Fibroblast of skin of left biceps (primary cell): Measurements from ENCODE around the gene TMEM121B.
"Not testable (repeated sequence)": the region's sequence is repeated elsewhere in the genome, so short reads cannot be mapped to it uniquely, and the experiment has no call there.

Experiments used
- DNase-seq, 2 experiments: peaks; one replicate each; pipeline ENCODE4 v3.0.0-alpha.2; 2013; ENCODE audit warnings: low read depth in 2 of 2

The TMEM121B gene

DNA sequence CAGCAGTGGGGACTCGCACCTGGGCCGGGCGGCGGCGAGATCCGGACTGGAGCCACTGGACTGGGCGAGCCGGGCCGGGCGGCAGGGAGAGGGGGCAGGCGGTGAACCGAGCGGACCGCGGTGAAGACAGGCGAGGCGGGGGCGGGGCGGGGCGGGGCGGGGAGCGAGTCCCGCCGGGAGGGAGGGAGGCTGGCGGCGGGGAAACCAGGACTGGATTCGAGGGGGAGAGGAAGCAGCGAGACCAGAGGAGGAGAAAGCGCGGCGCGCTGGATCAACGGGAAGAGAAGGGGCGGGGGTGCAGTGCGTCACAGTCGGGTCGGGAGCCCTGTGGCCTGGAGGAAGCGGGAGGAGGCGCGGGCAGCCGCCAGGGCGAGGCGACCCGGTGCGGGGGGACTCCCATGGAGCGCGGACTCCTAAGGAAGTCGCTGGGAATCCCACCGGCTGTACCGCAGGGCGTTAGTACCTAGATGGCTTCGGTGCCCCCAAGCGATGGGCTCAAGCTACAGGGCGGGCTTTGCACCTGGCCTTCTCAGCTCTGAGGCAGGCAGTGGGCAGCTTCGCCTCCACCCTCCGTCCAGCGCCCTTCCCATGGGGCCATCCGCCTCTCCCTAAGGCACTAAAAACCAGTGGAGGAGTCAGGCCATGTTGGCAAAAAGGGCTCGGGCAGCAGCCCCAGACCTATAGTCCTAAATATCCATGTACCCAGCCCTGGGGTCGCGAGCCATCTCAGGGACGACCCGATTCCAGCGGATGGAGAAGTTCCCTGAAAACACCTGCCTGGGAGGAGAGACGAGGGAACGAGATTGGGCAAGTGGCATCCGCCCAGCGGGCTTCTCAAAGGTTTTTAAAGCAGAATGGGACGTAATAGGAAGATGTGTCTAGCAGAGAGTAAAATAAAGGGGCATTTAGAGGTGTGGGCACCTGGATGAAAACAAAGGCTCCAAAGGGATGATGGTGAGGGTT, at the start of gene TMEM121B:
TMEM121B (minus strand) TSS at position 128 of the 963 bp plus-strand sequence. CDS start 233 bp downstream, outside the sequence.
- peak in 1 of 2 experiments; percentile 8 for DNase-seq

GRCh38 chr22:17167486-17167885, 46.3 kb upstream of the TMEM121B start:
- DNase-seq: no peak

DNA sequence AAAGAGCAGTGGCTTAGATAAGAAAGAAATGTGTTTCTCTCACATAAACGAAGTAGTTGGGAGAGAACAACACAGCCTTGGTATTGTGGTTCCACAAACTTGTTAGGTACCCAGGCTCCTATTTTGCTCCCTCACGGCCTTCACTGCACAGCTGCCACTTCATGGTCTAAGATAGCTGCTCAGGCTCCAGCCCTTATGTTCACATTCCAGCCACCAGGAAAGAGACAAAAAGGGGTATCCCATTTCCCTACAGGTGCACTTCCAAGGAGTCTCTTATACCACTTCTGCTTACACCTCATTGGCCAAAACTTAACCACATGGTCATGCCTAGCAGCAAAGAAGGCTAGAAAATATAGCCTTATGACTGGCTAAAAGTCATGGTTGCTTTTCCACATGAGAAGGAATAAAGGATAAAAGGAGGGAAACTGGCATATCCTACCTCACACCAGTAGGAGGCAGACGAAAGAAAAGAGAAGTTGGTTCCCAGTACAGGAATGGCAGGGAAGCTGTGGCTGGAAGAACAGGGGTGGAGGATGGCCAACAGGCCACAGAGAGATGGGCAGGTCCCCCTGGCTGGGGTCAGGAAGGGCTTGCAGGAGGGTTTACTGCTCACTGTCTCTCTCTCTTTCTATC, 43.3 kb upstream of the TMEM121B start:
- DNase-seq: no peak

DNA sequence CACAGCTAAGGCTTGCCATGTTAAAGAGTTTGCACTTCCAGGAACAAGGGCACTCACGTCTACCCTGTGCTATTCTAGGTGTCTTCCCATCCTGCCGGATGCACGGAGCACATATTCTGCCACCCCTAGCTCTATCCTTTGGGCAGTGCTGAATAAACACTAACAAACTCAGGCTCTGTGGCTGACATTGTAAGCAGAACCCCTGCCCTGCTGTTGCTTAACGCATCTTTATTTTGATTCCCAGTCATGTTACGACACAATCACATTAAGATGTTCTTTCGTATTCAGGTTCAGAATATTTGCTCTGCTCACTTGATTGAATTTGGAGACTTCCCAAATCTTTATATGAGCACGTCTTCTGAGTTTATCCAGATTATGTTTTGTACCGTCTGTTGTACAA, 41.6 kb upstream of the TMEM121B start:
- no peak for DNase-seq

DNA sequence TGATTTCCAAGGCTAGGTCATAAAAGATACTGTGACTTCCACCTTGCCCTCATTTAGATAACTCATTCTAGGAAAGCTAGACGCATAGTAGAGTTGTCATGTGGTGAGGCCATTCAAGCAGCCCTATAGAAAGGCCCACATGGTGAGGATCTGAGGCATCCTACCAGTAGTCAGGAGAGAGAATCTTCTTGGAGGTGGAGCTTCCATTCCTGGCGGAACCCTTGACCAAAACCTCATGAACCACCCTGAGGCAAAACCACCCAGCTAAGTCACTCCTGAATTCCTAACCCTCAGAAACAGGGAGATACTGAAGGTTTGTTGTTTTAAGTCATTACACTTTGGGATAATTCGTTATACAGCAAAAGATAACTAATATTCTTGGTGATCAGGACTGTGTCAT, 40.8 kb upstream of the TMEM121B start:
- DNase-seq: no peak

GRCh38 chr22:17159504-17159951, 38.4 kb upstream of the TMEM121B start:
- DNase-seq: peak in 1 of 2 experiments; percentile 11

- peak; percentile 65 to 67 for DNase-seq
These were observed 37.7 kb upstream of the TMEM121B start, which contains the start of gene HDHD5 for GRCh38 chr22:17158568-17159503. TSS of gene HDHD5 (minus strand) at chr22:17159277. CDS start at chr22:17159251, 26 bp downstream.

- no peak for DNase-seq
These were observed 37.0 kb upstream of the TMEM121B start for GRCh38 chr22:17158176-17158567.

DNA sequence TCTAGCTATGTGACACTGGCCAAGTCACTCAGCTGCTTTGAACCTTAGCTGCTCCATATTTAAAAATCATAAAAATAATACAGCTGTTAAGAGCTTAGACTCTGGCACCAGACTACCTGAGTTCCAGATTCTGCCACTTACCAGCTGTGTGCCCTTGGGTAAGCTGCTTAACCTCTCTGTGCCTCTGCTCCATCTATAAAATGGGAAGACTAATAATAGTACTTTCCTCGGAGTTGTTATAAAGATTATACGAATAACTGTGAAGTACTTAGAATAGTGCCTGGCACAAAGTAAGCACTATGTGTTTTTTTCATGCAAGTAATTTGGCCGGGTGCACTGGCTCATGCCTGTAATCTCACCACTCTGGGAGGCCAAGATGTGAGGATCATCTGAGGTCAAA, 36.6 kb upstream of the TMEM121B start:
- DNase-seq: no peak

GRCh38 chr22:17155941-17156340, 34.8 kb upstream of the TMEM121B start:
- no peak for DNase-seq

DNA sequence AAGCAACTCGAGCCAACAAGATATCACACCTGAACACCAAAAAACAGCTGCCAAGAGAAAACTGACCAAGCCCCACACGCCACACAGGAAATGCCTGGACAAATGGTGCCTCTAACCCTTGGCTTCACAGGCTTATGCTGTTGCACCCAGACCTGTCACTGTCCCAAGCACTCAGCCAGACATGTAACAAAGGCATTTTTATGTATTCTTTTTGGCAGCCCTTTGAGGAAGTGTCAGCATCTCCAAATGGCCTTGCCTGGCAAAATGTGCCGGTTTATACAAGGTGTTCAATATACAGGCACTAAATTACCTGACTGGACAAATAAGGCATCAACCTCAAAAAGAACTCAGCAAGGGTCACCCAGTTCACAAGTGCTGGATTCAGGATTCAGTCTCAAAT, 31.8 kb upstream of the TMEM121B start:
- no peak for DNase-seq

GRCh38 chr22:17152340-17152739, 31.2 kb upstream of the TMEM121B start:
- no peak for DNase-seq

DNA sequence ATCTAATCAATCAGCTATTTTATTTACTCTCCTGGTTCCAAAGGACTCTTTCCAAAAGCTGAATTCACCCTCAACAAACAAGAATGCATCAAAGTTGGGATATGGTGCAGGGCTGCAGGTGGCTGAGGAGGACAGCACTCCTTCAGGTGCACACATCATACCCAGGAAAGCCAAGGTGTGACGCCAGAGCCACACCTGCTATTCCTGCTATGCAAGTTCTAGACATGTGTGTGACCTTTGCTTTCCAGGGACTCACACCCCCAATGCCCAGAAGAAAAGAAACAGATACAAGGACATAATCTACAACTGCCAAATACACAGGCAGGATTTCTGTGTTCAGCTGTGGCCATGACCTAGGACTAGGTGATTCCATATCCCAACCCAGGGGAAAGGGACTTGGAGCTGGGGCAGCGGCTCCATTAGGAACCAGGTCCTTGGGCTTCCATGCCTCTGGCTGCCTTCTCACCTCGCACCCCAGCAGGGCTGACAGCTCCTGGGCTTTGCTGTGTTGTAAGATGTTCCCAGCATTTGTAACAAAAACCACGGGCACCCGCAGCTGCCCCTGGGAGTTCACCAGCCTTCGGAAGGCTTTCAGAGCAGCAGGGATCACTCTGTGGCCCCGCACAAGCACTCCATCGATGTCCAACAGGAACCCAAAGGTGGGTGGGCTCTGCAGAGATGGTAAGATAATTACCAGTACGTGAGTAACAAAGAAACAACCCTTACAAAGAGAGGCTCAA, 28.1 kb upstream of the TMEM121B start:
- no peak for DNase-seq

- DNase-seq: not testable (repeated sequence)
These were observed 26.3 kb upstream of the TMEM121B start for GRCh38 chr22:17147458-17147857.

- DNase-seq: no peak
These were observed 24.0 kb upstream of the TMEM121B start for GRCh38 chr22:17145021-17145680.

- DNase-seq: no peak
These were observed 22.7 kb upstream of the TMEM121B start for GRCh38 chr22:17143826-17144225.

- DNase-seq: no peak
These were observed 21.9 kb upstream of the TMEM121B start for GRCh38 chr22:17143101-17143500.

- no peak for DNase-seq
These were observed 19.9 kb upstream of the TMEM121B start for GRCh38 chr22:17140826-17141766.

- no peak for DNase-seq
These were observed 18.9 kb upstream of the TMEM121B start for GRCh38 chr22:17140022-17140421.
